Transverse colon (tissue), 3 donors: Measurements from ENCODE around the gene WDR91.

Experiments used
- POLR2A ChIP-seq: fragments of 450-650 bp; IDR thresholded peaks from one replicate; pipeline ENCODE4 v1.6.1; 2016; ENCODE audit warnings: antibody characterized with exemption, mild to moderate bottlenecking, moderate library complexity
- TF ChIP-seq, protein P1 (sequence below), 5 experiments: fragments of 200-600 bp in 3 of 5; fragments of 450-650 bp in 2 of 5; sonication (generic) in 3 of 5; IDR thresholded peaks; 1 replicate in 2 of 5; 2 replicates in 3 of 5; pipeline ENCODE4 v1.5.1; 2016 to 2017; ENCODE audit warnings: antibody characterized with exemption in 5 of 5, inconsistent platforms in 3 of 5, mild to moderate bottlenecking in 2 of 5, moderate library complexity in 1 of 5

GRCh38 chr7:135253851-135254771, 42.8 kb upstream of the WDR91 start:
- no peak for TF ChIP-seq POLR2A
- TF ChIP-seq, protein P1, sequence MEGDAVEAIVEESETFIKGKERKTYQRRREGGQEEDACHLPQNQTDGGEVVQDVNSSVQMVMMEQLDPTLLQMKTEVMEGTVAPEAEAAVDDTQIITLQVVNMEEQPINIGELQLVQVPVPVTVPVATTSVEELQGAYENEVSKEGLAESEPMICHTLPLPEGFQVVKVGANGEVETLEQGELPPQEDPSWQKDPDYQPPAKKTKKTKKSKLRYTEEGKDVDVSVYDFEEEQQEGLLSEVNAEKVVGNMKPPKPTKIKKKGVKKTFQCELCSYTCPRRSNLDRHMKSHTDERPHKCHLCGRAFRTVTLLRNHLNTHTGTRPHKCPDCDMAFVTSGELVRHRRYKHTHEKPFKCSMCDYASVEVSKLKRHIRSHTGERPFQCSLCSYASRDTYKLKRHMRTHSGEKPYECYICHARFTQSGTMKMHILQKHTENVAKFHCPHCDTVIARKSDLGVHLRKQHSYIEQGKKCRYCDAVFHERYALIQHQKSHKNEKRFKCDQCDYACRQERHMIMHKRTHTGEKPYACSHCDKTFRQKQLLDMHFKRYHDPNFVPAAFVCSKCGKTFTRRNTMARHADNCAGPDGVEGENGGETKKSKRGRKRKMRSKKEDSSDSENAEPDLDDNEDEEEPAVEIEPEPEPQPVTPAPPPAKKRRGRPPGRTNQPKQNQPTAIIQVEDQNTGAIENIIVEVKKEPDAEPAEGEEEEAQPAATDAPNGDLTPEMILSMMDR (IDR thresholded peaks at IDR 0.05) = no peak
